Colonic mucosa (tissue), 4 donors: ENCODE results near the gene LRRC71. TPM values are rescaled to one million over a fixed set of nuclear protein-coding genes. Genes with fewer than 3 reads are reported as not detected.
A peak's percentile ranks its signal among the peaks of the same experiment; 100 is the strongest.

Experiments used
- DNase-seq: peaks from one replicate; pipeline ENCODE4 v3.0.0-alpha.2; 2020
- H3K27ac ChIP-seq: fragments of 200-600 bp; one replicate; pipeline ENCODE4 v1.8.0; 2021
- H3K27me3 ChIP-seq: fragments of 200-600 bp; one replicate; pipeline ENCODE4 v1.8.0; 2021
- H3K36me3 ChIP-seq: fragments of 200-600 bp; one replicate; pipeline ENCODE4 v1.8.0; 2021
- H3K4me1 ChIP-seq: fragments of 200-600 bp; one replicate; pipeline ENCODE4 v1.8.0; 2021; ENCODE audit warnings: mild to moderate bottlenecking
- H3K4me3 ChIP-seq: fragments of 200-600 bp; one replicate; pipeline ENCODE4 v1.8.0; 2021
- H3K9ac ChIP-seq, 2 donors: one replicate each; pipeline ENCODE4 v1.7.0; 2013; ENCODE audit warnings: control low read depth in 2 of 2, low read depth in 2 of 2, low read length in 2 of 2
- H3K9me3 ChIP-seq: fragments of 200-600 bp; one replicate; pipeline ENCODE4 v1.8.0; 2021
- CTCF ChIP-seq: fragments of 200-600 bp; IDR thresholded peaks from one replicate; pipeline ENCODE4 v1.8.0; 2022; ENCODE audit warnings: antibody characterized with exemption, mild to moderate bottlenecking
- intact Hi-C: fragments of 100-400 bp; cut with DNase I; formaldehyde crosslinking; loops from one replicate; pipeline ENCODE4 v1.14.1; 2022
- total RNA-seq, 2 donors: library from RNA; stranded (reverse); fragmentation: NEBNext Ultra II Directional in 1 of 2; extraction: Animal tissue kit (Norgen Biotek cat#: 25700) in 1 of 2; gene quantifications; one replicate each; pipeline ENCODE4 v1.2.1, GENCODE V29; 2021
- donor health status: healthy.
- donor health status: DM: no; HTN: no; CAD: no.
- donor health status: DM: no; HTN: no; CAD: no.

LRRC71 gene
- total RNA-seq, 2 donors from 2014 or later, result not detected

- TF ChIP-seq CTCF, result no peak
- no peak overlapping the region for H3K27ac ChIP-seq
- no peak overlapping the region for H3K4me3 ChIP-seq
- no peaks in the 10 kb centered on the region for H3K27me3 ChIP-seq
- intact Hi-C loops, result no loop called here
- H3K9me3 ChIP-seq, result no peaks in the 10 kb centered on the region
- peaks cover 15% of the 10 kb centered on the region for H3K36me3 ChIP-seq
- H3K9ac ChIP-seq, result no peak overlapping the region
- no peak for DNase-seq
- no peaks in the 10 kb centered on the region for H3K4me1 ChIP-seq
Observed at GRCh38 chr1:156944268-156944667, 23.8 kb downstream of the LRRC71 start.

GRCh38 chr1:156944848-156945247 lies 24.4 kb downstream of the LRRC71 start:
- no peaks in the 10 kb centered on the region for H3K4me1 ChIP-seq
- DNase-seq, result no peak
- intact Hi-C loops, result no loop called here
- H3K9ac ChIP-seq, result no peak overlapping the region
- no peaks in the 10 kb centered on the region for H3K9me3 ChIP-seq
- peaks cover 11% of the 10 kb centered on the region for H3K36me3 ChIP-seq
- TF ChIP-seq CTCF, result no peak
- no peak overlapping the region for H3K4me3 ChIP-seq
- H3K27me3 ChIP-seq, result no peaks in the 10 kb centered on the region
- no peak overlapping the region for H3K27ac ChIP-seq

GRCh38 chr1:156945881-156946661 lies 25.6 kb downstream of the LRRC71 start:
- no peak overlapping the region for H3K9ac ChIP-seq
- no peak for TF ChIP-seq CTCF
- no peak overlapping the region for H3K4me3 ChIP-seq
- no peak overlapping the region for H3K27ac ChIP-seq
- no peaks in the 10 kb centered on the region for H3K4me1 ChIP-seq
- H3K27me3 ChIP-seq, result no peaks in the 10 kb centered on the region
- H3K36me3 ChIP-seq, result peaks cover 11% of the 10 kb centered on the region
- H3K9me3 ChIP-seq, result no peaks in the 10 kb centered on the region
- peak; percentile 52 for DNase-seq
- intact Hi-C loops, result no loop called here

- DNase-seq, result no peak
- Histone ChIP-seq H3K9me3 (no peaks in the 10 kb centered on the region), H3K4me3 (no peak overlapping the region), H3K27me3 (no peaks in the 10 kb centered on the region), H3K4me1 (no peaks in the 10 kb centered on the region), H3K9ac (no peak overlapping the region), H3K27ac (no peak overlapping the region), H3K36me3 (peaks cover 11% of the 10 kb centered on the region)
- intact Hi-C loops, result no loop called here
- TF ChIP-seq CTCF, result no peak
Observed at GRCh38 chr1:156947127-156947526, 26.7 kb downstream of the LRRC71 start.

- no peaks in the 10 kb centered on the region for H3K9me3 ChIP-seq
- no peak overlapping the region for H3K4me3 ChIP-seq
- DNase-seq, result no peak
- H3K4me1 ChIP-seq, result no peaks in the 10 kb centered on the region
- no peaks in the 10 kb centered on the region for H3K27me3 ChIP-seq
- no peak overlapping the region for H3K27ac ChIP-seq
- intact Hi-C loops, result no loop called here
- TF ChIP-seq CTCF, result no peak
- H3K9ac ChIP-seq, result no peak overlapping the region
- H3K36me3 ChIP-seq, result peaks cover 5% of the 10 kb centered on the region
Observed at GRCh38 chr1:156947818-156948525, 27.5 kb downstream of the LRRC71 start.
